Measurements from ENCODE around the gene UBB. TPM values are rescaled to one million over a fixed set of nuclear protein-coding genes. Genes with fewer than 3 reads are reported as not detected.

Gene UBB
- total and polyA plus RNA-seq, 9 of the 15 experiments (the other 6 are each of a cell fraction or from before 2014, with no cell fraction given), result 1,069 to 4,143 (median 1,696) TPM

DNA sequence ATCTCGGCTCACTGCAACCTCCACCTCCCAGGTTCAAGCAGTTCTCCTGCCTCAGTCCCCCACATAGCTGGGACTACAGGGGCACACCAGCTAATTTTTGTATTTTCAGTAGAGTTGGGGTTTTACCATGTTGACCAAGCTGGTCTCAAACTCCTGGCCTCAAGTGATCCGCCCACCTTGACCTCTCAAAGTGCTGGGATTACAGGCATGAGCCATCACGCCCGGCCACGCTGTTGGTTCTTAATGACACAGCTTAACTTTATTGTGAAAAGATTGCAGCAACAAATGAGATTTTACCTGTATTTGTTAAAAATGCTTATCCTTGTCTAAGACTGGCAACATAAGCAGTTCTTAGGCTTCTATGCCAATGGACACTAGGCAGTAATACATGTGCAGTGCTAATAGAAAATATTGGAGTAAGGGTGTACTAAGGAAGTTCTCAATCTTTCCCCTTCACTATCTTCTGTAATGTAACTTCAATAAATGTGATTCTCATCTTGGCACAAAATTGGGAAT, 2.9 kb downstream of the UBB start (continued):
- TF ChIP-seq, protein P1, sequence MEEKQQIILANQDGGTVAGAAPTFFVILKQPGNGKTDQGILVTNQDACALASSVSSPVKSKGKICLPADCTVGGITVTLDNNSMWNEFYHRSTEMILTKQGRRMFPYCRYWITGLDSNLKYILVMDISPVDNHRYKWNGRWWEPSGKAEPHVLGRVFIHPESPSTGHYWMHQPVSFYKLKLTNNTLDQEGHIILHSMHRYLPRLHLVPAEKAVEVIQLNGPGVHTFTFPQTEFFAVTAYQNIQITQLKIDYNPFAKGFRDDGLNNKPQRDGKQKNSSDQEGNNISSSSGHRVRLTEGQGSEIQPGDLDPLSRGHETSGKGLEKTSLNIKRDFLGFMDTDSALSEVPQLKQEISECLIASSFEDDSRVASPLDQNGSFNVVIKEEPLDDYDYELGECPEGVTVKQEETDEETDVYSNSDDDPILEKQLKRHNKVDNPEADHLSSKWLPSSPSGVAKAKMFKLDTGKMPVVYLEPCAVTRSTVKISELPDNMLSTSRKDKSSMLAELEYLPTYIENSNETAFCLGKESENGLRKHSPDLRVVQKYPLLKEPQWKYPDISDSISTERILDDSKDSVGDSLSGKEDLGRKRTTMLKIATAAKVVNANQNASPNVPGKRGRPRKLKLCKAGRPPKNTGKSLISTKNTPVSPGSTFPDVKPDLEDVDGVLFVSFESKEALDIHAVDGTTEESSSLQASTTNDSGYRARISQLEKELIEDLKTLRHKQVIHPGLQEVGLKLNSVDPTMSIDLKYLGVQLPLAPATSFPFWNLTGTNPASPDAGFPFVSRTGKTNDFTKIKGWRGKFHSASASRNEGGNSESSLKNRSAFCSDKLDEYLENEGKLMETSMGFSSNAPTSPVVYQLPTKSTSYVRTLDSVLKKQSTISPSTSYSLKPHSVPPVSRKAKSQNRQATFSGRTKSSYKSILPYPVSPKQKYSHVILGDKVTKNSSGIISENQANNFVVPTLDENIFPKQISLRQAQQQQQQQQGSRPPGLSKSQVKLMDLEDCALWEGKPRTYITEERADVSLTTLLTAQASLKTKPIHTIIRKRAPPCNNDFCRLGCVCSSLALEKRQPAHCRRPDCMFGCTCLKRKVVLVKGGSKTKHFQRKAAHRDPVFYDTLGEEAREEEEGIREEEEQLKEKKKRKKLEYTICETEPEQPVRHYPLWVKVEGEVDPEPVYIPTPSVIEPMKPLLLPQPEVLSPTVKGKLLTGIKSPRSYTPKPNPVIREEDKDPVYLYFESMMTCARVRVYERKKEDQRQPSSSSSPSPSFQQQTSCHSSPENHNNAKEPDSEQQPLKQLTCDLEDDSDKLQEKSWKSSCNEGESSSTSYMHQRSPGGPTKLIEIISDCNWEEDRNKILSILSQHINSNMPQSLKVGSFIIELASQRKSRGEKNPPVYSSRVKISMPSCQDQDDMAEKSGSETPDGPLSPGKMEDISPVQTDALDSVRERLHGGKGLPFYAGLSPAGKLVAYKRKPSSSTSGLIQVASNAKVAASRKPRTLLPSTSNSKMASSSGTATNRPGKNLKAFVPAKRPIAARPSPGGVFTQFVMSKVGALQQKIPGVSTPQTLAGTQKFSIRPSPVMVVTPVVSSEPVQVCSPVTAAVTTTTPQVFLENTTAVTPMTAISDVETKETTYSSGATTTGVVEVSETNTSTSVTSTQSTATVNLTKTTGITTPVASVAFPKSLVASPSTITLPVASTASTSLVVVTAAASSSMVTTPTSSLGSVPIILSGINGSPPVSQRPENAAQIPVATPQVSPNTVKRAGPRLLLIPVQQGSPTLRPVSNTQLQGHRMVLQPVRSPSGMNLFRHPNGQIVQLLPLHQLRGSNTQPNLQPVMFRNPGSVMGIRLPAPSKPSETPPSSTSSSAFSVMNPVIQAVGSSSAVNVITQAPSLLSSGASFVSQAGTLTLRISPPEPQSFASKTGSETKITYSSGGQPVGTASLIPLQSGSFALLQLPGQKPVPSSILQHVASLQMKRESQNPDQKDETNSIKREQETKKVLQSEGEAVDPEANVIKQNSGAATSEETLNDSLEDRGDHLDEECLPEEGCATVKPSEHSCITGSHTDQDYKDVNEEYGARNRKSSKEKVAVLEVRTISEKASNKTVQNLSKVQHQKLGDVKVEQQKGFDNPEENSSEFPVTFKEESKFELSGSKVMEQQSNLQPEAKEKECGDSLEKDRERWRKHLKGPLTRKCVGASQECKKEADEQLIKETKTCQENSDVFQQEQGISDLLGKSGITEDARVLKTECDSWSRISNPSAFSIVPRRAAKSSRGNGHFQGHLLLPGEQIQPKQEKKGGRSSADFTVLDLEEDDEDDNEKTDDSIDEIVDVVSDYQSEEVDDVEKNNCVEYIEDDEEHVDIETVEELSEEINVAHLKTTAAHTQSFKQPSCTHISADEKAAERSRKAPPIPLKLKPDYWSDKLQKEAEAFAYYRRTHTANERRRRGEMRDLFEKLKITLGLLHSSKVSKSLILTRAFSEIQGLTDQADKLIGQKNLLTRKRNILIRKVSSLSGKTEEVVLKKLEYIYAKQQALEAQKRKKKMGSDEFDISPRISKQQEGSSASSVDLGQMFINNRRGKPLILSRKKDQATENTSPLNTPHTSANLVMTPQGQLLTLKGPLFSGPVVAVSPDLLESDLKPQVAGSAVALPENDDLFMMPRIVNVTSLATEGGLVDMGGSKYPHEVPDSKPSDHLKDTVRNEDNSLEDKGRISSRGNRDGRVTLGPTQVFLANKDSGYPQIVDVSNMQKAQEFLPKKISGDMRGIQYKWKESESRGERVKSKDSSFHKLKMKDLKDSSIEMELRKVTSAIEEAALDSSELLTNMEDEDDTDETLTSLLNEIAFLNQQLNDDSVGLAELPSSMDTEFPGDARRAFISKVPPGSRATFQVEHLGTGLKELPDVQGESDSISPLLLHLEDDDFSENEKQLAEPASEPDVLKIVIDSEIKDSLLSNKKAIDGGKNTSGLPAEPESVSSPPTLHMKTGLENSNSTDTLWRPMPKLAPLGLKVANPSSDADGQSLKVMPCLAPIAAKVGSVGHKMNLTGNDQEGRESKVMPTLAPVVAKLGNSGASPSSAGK (IDR thresholded peaks at IDR 0.05), result peak; percentile 27; the same call in 1 of the 2 replicates
- TF ChIP-seq ETV1 (tag; conservative IDR thresholded peaks at IDR 0.05; ENCODE audit: low read depth), result no peak
- TF ChIP-seq, protein P2, sequence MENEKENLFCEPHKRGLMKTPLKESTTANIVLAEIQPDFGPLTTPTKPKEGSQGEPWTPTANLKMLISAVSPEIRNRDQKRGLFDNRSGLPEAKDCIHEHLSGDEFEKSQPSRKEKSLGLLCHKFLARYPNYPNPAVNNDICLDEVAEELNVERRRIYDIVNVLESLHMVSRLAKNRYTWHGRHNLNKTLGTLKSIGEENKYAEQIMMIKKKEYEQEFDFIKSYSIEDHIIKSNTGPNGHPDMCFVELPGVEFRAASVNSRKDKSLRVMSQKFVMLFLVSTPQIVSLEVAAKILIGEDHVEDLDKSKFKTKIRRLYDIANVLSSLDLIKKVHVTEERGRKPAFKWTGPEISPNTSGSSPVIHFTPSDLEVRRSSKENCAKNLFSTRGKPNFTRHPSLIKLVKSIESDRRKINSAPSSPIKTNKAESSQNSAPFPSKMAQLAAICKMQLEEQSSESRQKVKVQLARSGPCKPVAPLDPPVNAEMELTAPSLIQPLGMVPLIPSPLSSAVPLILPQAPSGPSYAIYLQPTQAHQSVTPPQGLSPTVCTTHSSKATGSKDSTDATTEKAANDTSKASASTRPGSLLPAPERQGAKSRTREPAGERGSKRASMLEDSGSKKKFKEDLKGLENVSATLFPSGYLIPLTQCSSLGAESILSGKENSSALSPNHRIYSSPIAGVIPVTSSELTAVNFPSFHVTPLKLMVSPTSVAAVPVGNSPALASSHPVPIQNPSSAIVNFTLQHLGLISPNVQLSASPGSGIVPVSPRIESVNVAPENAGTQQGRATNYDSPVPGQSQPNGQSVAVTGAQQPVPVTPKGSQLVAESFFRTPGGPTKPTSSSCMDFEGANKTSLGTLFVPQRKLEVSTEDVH (IDR thresholded peaks at IDR 0.05; ENCODE audit: low read depth, partially characterized antibody), result peak; percentile 6
- TF ChIP-seq FOXM1 (IDR thresholded peaks at IDR 0.05; ENCODE audit: low read depth), result no peak
- no peak for TF ChIP-seq FOXM1 (CRISPR knock-in tag; IDR thresholded peaks at IDR 0.05; ENCODE audit: low read depth)

All from K562 (cell line).